ENCODE data around the gene CACNA2D4. TPM values are rescaled to one million over a fixed set of nuclear protein-coding genes. Genes with fewer than 3 reads are reported as not detected.
A peak's percentile ranks its signal among the peaks of the same experiment; 100 is the strongest.

CACNA2D4 gene
- total RNA-seq, 8 experiments from 2014 or later: 0.22 to 2.5 (median 1.1) TPM

GRCh38 chr12:1847411-1847810 lies 71.0 kb downstream of the CACNA2D4 start:
- no peak for ATAC-seq (replicated peaks in 6 of 8)
- 20 to 100% (median 50%) methylated on average over 1 to 4 of the region's 4 CpGs; no CpG with 5 or more reads in 4 of the 10 experiments for WGBS, 10 experiments
- H3K4me3 ChIP-seq: no peak overlapping the region
- H3K4me1 ChIP-seq (replicated peaks in 1 of 2): peaks cover 8 to 11% of the 10 kb centered on the region in 2 donors
- in situ Hi-C loops (cut with MboI; ENCODE audit: low pct_unique_long_range_greater_than_20kb in 2 of 9, low sequenced_read_pairs in 9 of 9, unreplicated experiment in 9 of 9): no loop called here
- no peak overlapping the region for H3K27ac ChIP-seq

GRCh38 chr12:1846421-1847405 lies 71.7 kb downstream of the CACNA2D4 start:
- Histone ChIP-seq H3K4me1 (replicated peaks in 1 of 2) (peaks cover 8 to 11% of the 10 kb centered on the region in 2 donors), H3K27ac (no peak overlapping the region), H3K4me3 (no peak overlapping the region)
- WGBS, 10 experiments: 44 to 93% (median 78%) methylated on average over 2 to 10 of the region's 24 CpGs; no CpG with 5 or more reads in 6 of the 10 experiments
- ATAC-seq (replicated peaks in 6 of 8): no peak
- in situ Hi-C loops (cut with MboI; ENCODE audit: low pct_unique_long_range_greater_than_20kb in 2 of 9, low sequenced_read_pairs in 9 of 9, unreplicated experiment in 9 of 9): no loop called here

DNA sequence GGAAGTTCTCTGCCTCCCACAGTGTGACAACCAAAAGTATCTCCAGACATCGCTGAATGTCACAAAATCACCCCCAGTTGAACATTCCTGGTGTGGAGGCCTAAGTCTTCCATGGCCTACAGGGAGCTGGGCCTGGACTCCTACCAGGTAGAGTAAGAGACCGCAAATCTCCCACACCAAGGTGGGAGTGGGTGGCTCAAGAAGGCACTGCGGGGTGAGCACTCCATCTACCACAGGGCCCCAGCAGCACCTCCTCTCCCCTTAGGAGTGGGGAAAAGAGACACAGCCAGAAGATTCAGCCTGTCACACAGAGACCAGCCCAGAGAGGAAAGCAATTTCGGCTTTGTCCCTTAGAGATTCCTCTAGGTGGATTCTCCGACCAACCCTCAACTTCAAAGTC lies 72.6 kb downstream of the CACNA2D4 start:
- ATAC-seq (replicated peaks in 6 of 8): no peak
- 40 to 93% (median 66%) methylated on average over 1 to 3 of the region's 5 CpGs; no CpG with 5 or more reads in 4 of the 10 experiments for WGBS, 10 experiments

DNA sequence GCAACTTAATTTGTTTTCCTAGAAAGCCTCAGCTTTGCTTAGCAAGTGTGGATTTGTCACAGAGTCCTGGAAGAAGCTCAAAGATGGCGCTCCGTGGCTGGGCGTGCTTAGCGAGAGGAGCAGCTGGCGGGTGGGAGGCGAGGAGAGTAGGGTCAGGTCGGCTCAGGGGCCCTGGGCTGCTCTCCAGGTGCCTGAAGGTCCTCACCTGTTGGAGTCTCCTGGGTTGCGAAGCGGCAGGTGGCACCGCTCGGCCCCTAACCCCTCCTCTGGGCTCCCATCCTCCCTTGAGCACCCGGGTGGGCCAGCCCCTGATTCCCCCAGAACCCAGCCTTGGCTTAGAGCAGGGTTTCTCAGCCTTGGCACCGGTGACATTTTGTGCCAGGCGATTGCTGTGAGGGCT lies 73.0 kb downstream of the CACNA2D4 start:
- ATAC-seq (replicated peaks in 6 of 8): no peak
- Histone ChIP-seq H3K4me1 (replicated peaks in 1 of 2) (peaks cover 8 to 15% of the 10 kb centered on the region in 2 donors), H3K4me3 (no peak overlapping the region), H3K27ac (no peak overlapping the region)
- in situ Hi-C loops (cut with MboI; ENCODE audit: low pct_unique_long_range_greater_than_20kb in 2 of 9, low sequenced_read_pairs in 9 of 9, unreplicated experiment in 9 of 9): no loop called here
- 100% methylated on average over 1 of the region's 14 CpGs; no CpG with 5 or more reads in 9 of the 10 experiments for WGBS, 10 experiments

More for the DNA sequence above, 72.6 kb downstream of the CACNA2D4 start:
- no peak overlapping the region for H3K4me3 ChIP-seq
- no peak overlapping the region for H3K27ac ChIP-seq
- H3K4me1 ChIP-seq (replicated peaks in 1 of 2): peaks cover 8 to 11% of the 10 kb centered on the region in 2 donors
- in situ Hi-C loops (cut with MboI; ENCODE audit: low pct_unique_long_range_greater_than_20kb in 2 of 9, low sequenced_read_pairs in 9 of 9, unreplicated experiment in 9 of 9): no loop called here

DNA sequence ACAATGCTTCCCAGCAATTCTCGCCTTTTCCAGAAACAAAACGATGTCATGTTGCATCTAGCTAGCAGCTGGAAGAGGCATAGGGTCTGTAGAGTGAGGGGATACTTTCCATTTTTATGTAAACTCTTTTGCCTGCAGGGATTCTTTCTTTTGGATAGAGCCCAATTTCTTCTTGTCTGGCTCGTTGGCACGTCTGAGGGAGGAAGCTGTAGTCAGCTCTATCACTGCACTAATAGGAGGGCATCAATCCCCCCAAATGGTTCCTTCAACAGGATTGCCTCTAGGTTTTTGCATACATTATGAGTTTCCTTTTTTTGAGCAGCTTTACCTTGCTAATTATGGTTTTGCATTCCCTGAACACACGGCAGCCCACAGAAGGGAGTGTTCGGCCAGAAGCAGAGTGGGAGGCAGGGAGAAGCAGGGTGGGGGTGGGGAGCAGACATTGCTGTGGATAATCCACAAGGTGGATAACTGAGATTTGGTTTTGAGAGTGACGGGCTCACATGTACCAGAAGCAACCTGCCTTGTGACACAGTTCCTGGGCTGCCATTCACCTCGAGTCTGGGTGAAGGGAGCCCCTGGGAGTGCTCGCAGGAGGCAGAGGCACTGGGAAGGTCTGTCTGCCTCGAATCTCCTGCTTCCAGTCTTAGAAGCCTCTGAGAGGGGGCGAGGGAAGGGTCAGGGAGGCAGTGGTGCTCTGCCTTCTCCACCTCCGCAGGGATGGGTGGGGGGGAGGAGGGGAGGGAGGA lies 73.6 kb downstream of the CACNA2D4 start:
- Histone ChIP-seq H3K4me3 (no peak overlapping the region), H3K27ac (no peak overlapping the region), H3K4me1 (replicated peaks in 1 of 2) (peaks cover 8 to 20% of the 10 kb centered on the region in 2 donors)
- WGBS, 10 experiments: 7 to 36% (median 20%) methylated on average over 1 to 4 of the region's 12 CpGs; no CpG with 5 or more reads in 3 of the 10 experiments
- in situ Hi-C loops (cut with MboI; ENCODE audit: low pct_unique_long_range_greater_than_20kb in 2 of 9, low sequenced_read_pairs in 9 of 9, unreplicated experiment in 9 of 9): no loop called here
- ATAC-seq (replicated peaks in 6 of 8): peak in 1 of 8 experiments; percentile 71

GRCh38 chr12:1844223-1844622 lies 74.2 kb downstream of the CACNA2D4 start:
- Histone ChIP-seq H3K27ac (no peak overlapping the region), H3K4me1 (replicated peaks in 1 of 2) (peaks cover 8 to 20% of the 10 kb centered on the region in 2 donors), H3K4me3 (no peak overlapping the region)
- 29 to 76% (median 50%) methylated on average over 1 to 8 of the region's 10 CpGs; no CpG with 5 or more reads in 5 of the 10 experiments for WGBS, 10 experiments
- no peak for ATAC-seq (replicated peaks in 6 of 8)
- in situ Hi-C loops (cut with MboI; ENCODE audit: low pct_unique_long_range_greater_than_20kb in 2 of 9, low sequenced_read_pairs in 9 of 9, unreplicated experiment in 9 of 9): no loop called here

DNA sequence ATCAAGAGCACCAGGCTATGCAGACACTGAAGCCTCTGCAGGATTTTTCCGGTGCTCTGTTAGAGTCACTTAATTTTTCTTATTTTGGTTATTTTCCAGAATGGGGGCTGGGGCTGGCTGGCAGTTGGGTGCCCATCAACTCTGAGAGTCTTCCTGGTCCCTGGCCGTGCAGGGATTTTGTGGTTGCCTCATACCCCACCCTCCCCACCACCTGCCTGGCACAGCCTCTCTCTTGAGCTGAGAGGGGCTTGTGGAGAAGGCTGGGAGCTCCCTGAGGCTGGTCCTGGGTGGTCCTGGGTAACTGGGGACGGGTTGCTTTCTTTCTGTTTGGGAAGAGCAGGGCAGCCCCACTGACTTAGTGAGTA lies 74.8 kb downstream of the CACNA2D4 start:
- in situ Hi-C loops (cut with MboI; ENCODE audit: low pct_unique_long_range_greater_than_20kb in 2 of 9, low sequenced_read_pairs in 9 of 9, unreplicated experiment in 9 of 9): no loop called here

GRCh38 chr12:1842905-1843640 lies 75.4 kb downstream of the CACNA2D4 start:
- Histone ChIP-seq H3K27ac (no peak overlapping the region), H3K4me3 (no peak overlapping the region), H3K4me1 (replicated peaks in 1 of 2) (peaks cover 10 to 24% of the 10 kb centered on the region in 2 donors)
- ATAC-seq (replicated peaks in 6 of 8): no peak
- 40 to 80% (median 67%) methylated on average over 1 to 6 of the region's 16 CpGs; no CpG with 5 or more reads in 4 of the 10 experiments for WGBS, 10 experiments
- in situ Hi-C loops (cut with MboI; ENCODE audit: low pct_unique_long_range_greater_than_20kb in 2 of 9, low sequenced_read_pairs in 9 of 9, unreplicated experiment in 9 of 9): no loop called here

More for the DNA sequence above, 74.8 kb downstream of the CACNA2D4 start:
- ATAC-seq (replicated peaks in 6 of 8): no peak
- H3K27ac ChIP-seq: no peak overlapping the region
- peaks cover 10 to 20% of the 10 kb centered on the region in 2 donors for H3K4me1 ChIP-seq (replicated peaks in 1 of 2)
- 40 to 83% (median 80%) methylated on average over 1 of the region's 3 CpGs; no CpG with 5 or more reads in 7 of the 10 experiments for WGBS, 10 experiments
- H3K4me3 ChIP-seq: no peak overlapping the region

GRCh38 chr12:1842183-1842904 lies 76.1 kb downstream of the CACNA2D4 start:
- no peak for ATAC-seq (replicated peaks in 6 of 8)
- in situ Hi-C loops (cut with MboI; ENCODE audit: low pct_unique_long_range_greater_than_20kb in 2 of 9, low sequenced_read_pairs in 9 of 9, unreplicated experiment in 9 of 9): no loop called here
- 40 to 100% (median 89%) methylated on average over 1 to 6 of the region's 18 CpGs; no CpG with 5 or more reads in 4 of the 10 experiments for WGBS, 10 experiments
- no peak overlapping the region for H3K4me3 ChIP-seq
- H3K4me1 ChIP-seq (replicated peaks in 1 of 2): peaks cover 14 to 29% of the 10 kb centered on the region in 2 donors
- H3K27ac ChIP-seq: no peak overlapping the region

GRCh38 chr12:1841586-1842182 lies 76.8 kb downstream of the CACNA2D4 start:
- no peak overlapping the region for H3K4me3 ChIP-seq
- no peak overlapping the region for H3K27ac ChIP-seq
- H3K4me1 ChIP-seq (replicated peaks in 1 of 2): peaks cover 14 to 36% of the 10 kb centered on the region in 2 donors
- WGBS, 10 experiments: 27 to 100% (median 83%) methylated on average over 2 to 12 of the region's 13 CpGs; no CpG with 5 or more reads in 1 of the 10 experiments
- in situ Hi-C loops (cut with MboI; ENCODE audit: low pct_unique_long_range_greater_than_20kb in 2 of 9, low sequenced_read_pairs in 9 of 9, unreplicated experiment in 9 of 9): no loop called here
- ATAC-seq (replicated peaks in 6 of 8): no peak

DNA sequence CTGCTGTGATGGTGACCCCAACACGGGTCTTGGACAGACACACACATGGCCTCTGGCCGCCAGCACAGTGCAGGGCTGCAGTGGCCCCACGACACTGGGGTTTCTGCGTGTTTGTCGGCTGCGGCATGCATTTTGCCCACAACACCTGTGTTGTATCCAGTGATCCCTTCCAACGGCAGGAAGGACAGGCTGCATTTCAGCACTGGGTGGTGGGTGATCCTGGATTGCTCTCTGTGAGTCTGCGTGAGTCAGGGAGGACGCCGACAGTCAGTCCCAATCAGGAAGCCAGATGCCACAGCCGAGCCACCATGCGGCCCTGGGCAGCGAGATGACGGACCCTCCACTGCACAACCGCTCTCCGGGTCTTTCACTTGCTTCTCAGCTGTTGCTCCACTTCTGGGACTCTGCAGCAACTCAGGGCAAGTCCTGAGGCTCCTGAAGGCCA lies 77.4 kb downstream of the CACNA2D4 start:
- no peak for ATAC-seq (replicated peaks in 6 of 8)
- in situ Hi-C loops (cut with MboI; ENCODE audit: low pct_unique_long_range_greater_than_20kb in 2 of 9, low sequenced_read_pairs in 9 of 9, unreplicated experiment in 9 of 9): no loop called here
- Histone ChIP-seq H3K4me1 (replicated peaks in 1 of 2) (peaks cover 14 to 37% of the 10 kb centered on the region in 2 donors), H3K4me3 (no peak overlapping the region), H3K27ac (no peak overlapping the region)
- 47 to 100% (median 80%) methylated on average over 1 to 8 of the region's 16 CpGs; no CpG with 5 or more reads in 5 of the 10 experiments for WGBS, 10 experiments

Data from motor neuron (in vitro differentiated cells).